Adrenal gland (tissue), 5 donors: ENCODE measurements around the gene KCNH3.

ENCODE experiments used
- POLR2A ChIP-seq, 2 donors: fragments of 450-650 bp; IDR thresholded peaks; one replicate each; pipeline ENCODE4 v1.6.1; 2017; ENCODE audit warnings: antibody characterized with exemption in 2 of 2, mild to moderate bottlenecking in 2 of 2, moderate library complexity in 1 of 2
- TF ChIP-seq, protein P1 (sequence below), 6 experiments: fragments of 450-650 bp in 4 of 6; fragments of 200-600 bp in 2 of 6; sonication (generic) in 1 of 6; IDR thresholded peaks; 1 replicate in 5 of 6; 2 replicates in 1 of 6; pipeline versions ENCODE4 v1.5.1 to v1.8.0; 2016 to 2021; ENCODE audit warnings: antibody characterized with exemption in 6 of 6, mild to moderate bottlenecking in 2 of 6, moderate library complexity in 1 of 6
- donor health status: DM: no; HTN: no; CAD: no.

DNA sequence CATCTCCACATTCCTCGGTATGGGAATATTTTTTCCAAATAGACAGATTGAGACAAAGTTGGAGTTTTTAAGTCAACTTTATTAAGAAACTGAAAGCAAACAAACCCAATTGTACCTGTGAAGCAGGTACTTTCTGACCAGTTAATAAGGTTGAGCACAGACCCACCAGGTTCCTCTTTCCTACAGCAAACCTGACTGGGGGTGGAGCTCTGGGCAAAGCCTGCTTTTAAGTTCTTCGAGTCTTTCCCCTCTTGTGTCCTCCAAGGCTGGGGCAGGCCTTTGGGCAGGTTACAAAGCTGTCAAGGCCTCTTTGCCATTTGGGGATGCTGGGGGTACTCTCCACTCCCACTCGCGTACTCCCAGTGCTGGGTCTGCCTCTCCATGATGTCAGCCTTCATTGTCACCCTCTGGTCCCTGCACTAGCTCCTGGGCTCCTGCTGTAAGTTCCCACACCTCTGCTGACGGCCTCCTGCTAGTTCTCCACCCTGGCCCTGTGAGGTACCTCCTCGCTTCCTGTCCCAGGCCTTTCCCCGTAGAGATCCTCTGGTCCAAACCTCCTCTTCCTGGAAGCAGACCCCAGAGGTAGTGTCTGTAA lies 3.2 kb downstream of the KCNH3 start:
- TF ChIP-seq, protein P1, sequence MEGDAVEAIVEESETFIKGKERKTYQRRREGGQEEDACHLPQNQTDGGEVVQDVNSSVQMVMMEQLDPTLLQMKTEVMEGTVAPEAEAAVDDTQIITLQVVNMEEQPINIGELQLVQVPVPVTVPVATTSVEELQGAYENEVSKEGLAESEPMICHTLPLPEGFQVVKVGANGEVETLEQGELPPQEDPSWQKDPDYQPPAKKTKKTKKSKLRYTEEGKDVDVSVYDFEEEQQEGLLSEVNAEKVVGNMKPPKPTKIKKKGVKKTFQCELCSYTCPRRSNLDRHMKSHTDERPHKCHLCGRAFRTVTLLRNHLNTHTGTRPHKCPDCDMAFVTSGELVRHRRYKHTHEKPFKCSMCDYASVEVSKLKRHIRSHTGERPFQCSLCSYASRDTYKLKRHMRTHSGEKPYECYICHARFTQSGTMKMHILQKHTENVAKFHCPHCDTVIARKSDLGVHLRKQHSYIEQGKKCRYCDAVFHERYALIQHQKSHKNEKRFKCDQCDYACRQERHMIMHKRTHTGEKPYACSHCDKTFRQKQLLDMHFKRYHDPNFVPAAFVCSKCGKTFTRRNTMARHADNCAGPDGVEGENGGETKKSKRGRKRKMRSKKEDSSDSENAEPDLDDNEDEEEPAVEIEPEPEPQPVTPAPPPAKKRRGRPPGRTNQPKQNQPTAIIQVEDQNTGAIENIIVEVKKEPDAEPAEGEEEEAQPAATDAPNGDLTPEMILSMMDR (IDR thresholded peaks at IDR 0.05): no peak
- no peak for TF ChIP-seq POLR2A (IDR thresholded peaks at IDR 0.05)
